HepG2 (cell line): ENCODE data around the gene IBSP. TPM values are rescaled to one million over a fixed set of nuclear protein-coding genes. Genes with fewer than 3 reads are reported as not detected.
A peak's percentile ranks its signal among the peaks of the same experiment; 100 is the strongest.

Experiments
- ATAC-seq: fragments of 200-7000 bp; cut with Tn5 transposase; 3 replicates; pipeline ENCODE4 v1.9.1; 2020; ENCODE audit warnings: mild to moderate bottlenecking, moderate library complexity
- BruUV-seq: library from RNA; stranded (reverse); fragments of 400-500 nt; replicated peaks from 2 replicates; lab custom pipeline; 2021; lab: Mats Ljungman, UMichigan
- CTCF ChIA-PET: fragments of 300-600 bp; formaldehyde crosslinking; extraction: SDS; loops from one replicate; lab custom pipeline; 2021; ENCODE audit warnings: low total read pairs, inconsistent platforms, low intra/inter-chr PET ratio; lab: Yijun Ruan, JAX
- POLR2A ChIA-PET: fragments of 350-600 bp; sonication (Branson Sonifier 250); formaldehyde crosslinking; loops from one replicate; lab custom pipeline; 2020; ENCODE audit warnings: antibody characterized with exemption, inconsistent platforms; lab: Yijun Ruan, JAX
- DNase-seq: peaks from one replicate; pipeline ENCODE4 v3.0.0-alpha.2; 2015; ENCODE audit warnings: low spot score
- FAIRE-seq: peaks from 3 replicates; lab custom pipeline; 2011; peaks lifted over from hg19 to GRCh38; lab: Jason Lieb, UNC
- H2AFZ ChIP-seq: one replicate; pipeline ENCODE4 v1.6.1; 2011; ENCODE audit warnings: low read length, inconsistent platforms
- H3K27ac ChIP-seq: fragments of 300-600 bp; 3 replicates; pipeline ENCODE4 v1.8.0; 2011; ENCODE audit warnings: mixed run types, mild to moderate bottlenecking, mixed read lengths, low read length, inconsistent platforms; ENCODE audit not compliant: insufficient read depth; ENCODE audit errors: extremely low read length
- H3K27me3 ChIP-seq, 2 experiments: fragments of 200-600 bp in 1 of 2; 2 replicates in 1 of 2; 3 replicates in 1 of 2; pipeline versions ENCODE4 v1.6.0 to v1.8.0; 2011; ENCODE audit warnings: low read length in 2 of 2, mild to moderate bottlenecking in 2 of 2, moderate library complexity in 2 of 2, inconsistent platforms in 1 of 2; ENCODE audit not compliant: insufficient read depth in 2 of 2, control insufficient read depth in 1 of 2
- H3K36me3 ChIP-seq, 2 experiments: fragments of 200-600 bp in 1 of 2; replicated peaks in 1 of 2; 2 replicates in 1 of 2; 3 replicates in 1 of 2; pipeline versions ENCODE4 v1.5.1 to v1.8.0; 2011; ENCODE audit warnings: low read length in 2 of 2, inconsistent platforms in 1 of 2; ENCODE audit not compliant: insufficient read depth in 2 of 2, control insufficient read depth in 1 of 2
- H3K4me1 ChIP-seq: 2 replicates; pipeline ENCODE4 v1.5.1; 2012; ENCODE audit warnings: low read length, inconsistent platforms; ENCODE audit not compliant: insufficient read depth
- H3K4me2 ChIP-seq: 2 replicates; pipeline ENCODE4 v1.6.0; 2011; ENCODE audit warnings: low read depth, low read length, inconsistent platforms
- H3K4me3 ChIP-seq, 3 experiments: fragments of 200-600 bp in 1 of 3; sonication (generic), shearing (Covaris generic) in 1 of 3; replicated peaks in 1 of 3; 2 replicates each; pipeline ENCODE4 v1.5.1; 2011 to 2016; ENCODE audit warnings: low read length in 3 of 3, inconsistent platforms in 2 of 3, low read depth in 2 of 3, mild to moderate bottlenecking in 2 of 3, control low read depth in 1 of 3, mixed read lengths in 1 of 3; ENCODE audit not compliant: insufficient read depth in 1 of 3
- H3K79me2 ChIP-seq: one replicate; pipeline ENCODE4 v1.6.1; 2011; ENCODE audit warnings: low read length, inconsistent platforms; ENCODE audit not compliant: insufficient read depth
- H3K9ac ChIP-seq: 2 replicates; pipeline ENCODE4 v1.6.0; 2011; ENCODE audit warnings: mild to moderate bottlenecking, low read depth, low read length, inconsistent platforms; ENCODE audit not compliant: insufficient read depth
- H3K9me3 ChIP-seq: 2 replicates; pipeline ENCODE4 v1.5.1; 2012; ENCODE audit warnings: mild to moderate bottlenecking, low read length
- H4K20me1 ChIP-seq: 2 replicates; pipeline ENCODE4 v1.6.0; 2011; ENCODE audit warnings: inconsistent platforms, mild to moderate bottlenecking, low read length, moderate library complexity; ENCODE audit not compliant: insufficient read depth
- CBX1 ChIP-seq: IDR thresholded peaks from one replicate; pipeline ENCODE4 v1.6.1; 2016; ENCODE audit warnings: antibody characterized with exemption, low read depth
- CEBPG ChIP-seq: IDR thresholded peaks from 2 replicates; pipeline ENCODE4 v1.6.1; 2016
- CREB3 ChIP-seq: sonication (generic); formaldehyde crosslinking; IDR thresholded peaks from 2 replicates; pipeline ENCODE4 v1.5.0; 2020; ENCODE audit warnings: missing genetic modification reagents
- CTCF ChIP-seq: sonication (generic); formaldehyde crosslinking; IDR thresholded peaks from 2 replicates; pipeline ENCODE4 v1.5.0; 2020; ENCODE audit warnings: mild to moderate bottlenecking, missing genetic modification reagents, moderate library complexity
- DNMT1 ChIP-seq: sonication (generic); formaldehyde crosslinking; IDR thresholded peaks from 2 replicates; pipeline ENCODE4 v1.5.1; 2020; ENCODE audit warnings: mild to moderate bottlenecking, missing genetic modification reagents
- DPF2 ChIP-seq: sonication (generic); formaldehyde crosslinking; IDR thresholded peaks from 2 replicates; pipeline ENCODE4 v1.4.0; 2020; ENCODE audit warnings: mild to moderate bottlenecking, low read depth, missing genetic modification reagents, borderline replicate concordance
- FOXM1 ChIP-seq: sonication (generic); formaldehyde crosslinking; IDR thresholded peaks from 2 replicates; pipeline ENCODE4 v1.5.0; 2020; ENCODE audit warnings: missing genetic modification reagents
- RFX5 ChIP-seq: IDR thresholded peaks from 2 replicates; pipeline ENCODE4 v1.6.1; 2011; ENCODE audit warnings: low read depth, low read length, improper control_type of control experiment
- SMC3 ChIP-seq: IDR thresholded peaks from 2 replicates; pipeline ENCODE4 v1.6.1; 2011; ENCODE audit warnings: low read length, improper control_type of control experiment
- STAG1 ChIP-seq: sonication (generic); formaldehyde crosslinking; IDR thresholded peaks from 2 replicates; pipeline ENCODE4 v1.4.0; 2020; ENCODE audit warnings: missing genetic modification reagents
- THAP11 ChIP-seq: IDR thresholded peaks from 2 replicates; pipeline ENCODE4 v1.6.1; 2016; ENCODE audit warnings: missing biosample characterization, missing genetic modification reagents
- ZBTB42 ChIP-seq: sonication (generic); formaldehyde crosslinking; IDR thresholded peaks from 2 replicates; pipeline ENCODE4 v1.5.0; 2020; ENCODE audit warnings: mild to moderate bottlenecking, missing genetic modification reagents
- ZFP41 ChIP-seq: sonication (generic); formaldehyde crosslinking; IDR thresholded peaks from 2 replicates; pipeline ENCODE4 v1.4.0; 2020; ENCODE audit warnings: mild to moderate bottlenecking, missing genetic modification reagents, borderline replicate concordance
- ZNF597 ChIP-seq: sonication (generic); formaldehyde crosslinking; IDR thresholded peaks from 2 replicates; pipeline ENCODE4 v1.5.0; 2020; ENCODE audit warnings: missing genetic modification reagents
- ZNF616 ChIP-seq: sonication (generic); formaldehyde crosslinking; IDR thresholded peaks from 2 replicates; pipeline ENCODE4 v1.5.0; 2020; ENCODE audit warnings: low read depth, mild to moderate bottlenecking, missing genetic modification reagents
- ZNF646 ChIP-seq: sonication (generic); formaldehyde crosslinking; IDR thresholded peaks from 2 replicates; pipeline ENCODE4 v1.9.0; 2021; ENCODE audit warnings: mild to moderate bottlenecking, missing genetic modification reagents
- WGBS: methylation state at CpG from one replicate; pipeline ENCODE4 v1.1.6; 2017; ENCODE audit warnings: low lambda C conversion rate; 5-methylcytosine and 5-hydroxymethylcytosine counted together
- in situ Hi-C: cut with HindIII; loops from 2 replicates; pipeline ENCODE4 v1.10.0; 2017; ENCODE audit warnings: low pct_unique_long_range_greater_than_20kb; ENCODE audit not compliant: extremely low pct_ligation_motif_present
- intact Hi-C: fragments of 100-400 bp; cut with micrococcal nuclease; formaldehyde crosslinking; loops from one replicate; pipeline ENCODE4 v1.10.0; 2022; ENCODE audit not compliant: unreplicated experiment
- polyA plus RNA-seq, 8 experiments: library from polyadenylated mRNA; depleted of rRNA in 3 of 8; stranded (reverse) in 7 of 8; unstranded in 1 of 8; fragments of >200 nt; fragmentation: Illumina TruSeq in 4 of 8; extraction: Trizol in 4 of 8; gene quantifications; 2 replicates each; pipeline versions ENCODE4 v1.2.1 to v1.2.3, GENCODE V29; 2011 to 2016; ENCODE audit warnings: low read depth in 4 of 8, missing spikeins in 1 of 8, mixed read lengths in 1 of 8; ENCODE audit not compliant: insufficient read depth in 1 of 8
- total RNA-seq, 5 experiments: library from RNA; depleted of rRNA; stranded (reverse); fragments of >200 nt; fragmentation: Illumina TruSeq; extraction: Trizol; gene quantifications; 2 replicates each; pipeline ENCODE4 v1.2.3, GENCODE V29; 2016; ENCODE audit warnings: low read depth in 1 of 5

IBSP gene
- total and polyA plus RNA-seq, 2 of the 13 experiments (the other 11 are each of a cell fraction or from before 2014, with no cell fraction given): not detected

GRCh38 chr4:87838205-87838604 lies 38.9 kb downstream of the IBSP start:
- intact Hi-C loops: loop anchor here (1.0 to 5.0 kb wide), 2 partner anchors 159 to 226 kb away; no protein-coding TSS in a partner anchor
- peak; percentile 25; the same call in 1 of the 2 replicates for TF ChIP-seq SMC3
- TF ChIP-seq CTCF (CRISPR knock-in tag): 0 out of 2 replicates have a peak, but pooled peaks have one; percentile 32
- TF ChIP-seq RFX5: no peak
- TF ChIP-seq DNMT1 (CRISPR knock-in tag): no peak
- TF ChIP-seq DPF2 (CRISPR knock-in tag): no peak
- TF ChIP-seq STAG1 (CRISPR knock-in tag): peak; percentile 42
- TF ChIP-seq FOXM1 (CRISPR knock-in tag): no peak
- TF ChIP-seq THAP11 (CRISPR knock-in tag): no peak
- no peak for TF ChIP-seq CBX1
- no peak for TF ChIP-seq CREB3
- TF ChIP-seq ZBTB42: no peak
- no peak for TF ChIP-seq ZNF597 (CRISPR knock-in tag)
- peak; percentile 36; the same call in 1 of the 2 replicates for TF ChIP-seq CEBPG (CRISPR knock-in tag)
- TF ChIP-seq ZNF616 (CRISPR knock-in tag): no peak
- TF ChIP-seq ZFP41 (CRISPR knock-in tag): no peak
- TF ChIP-seq ZNF646 (CRISPR knock-in tag): no peak

More at GRCh38 chr4:87838205-87838604, 38.9 kb downstream of the IBSP start:
- peak; percentile 74 for ATAC-seq
- Histone ChIP-seq H3K36me3 (no peaks in the 10 kb centered on the region), H2AFZ (no peak overlapping the region), H3K27me3 (peaks cover 2 to 18% of the 10 kb centered on the region in 2 experiments; a peak in 1 of 5 replicates), H3K9me3 (no peaks in the 10 kb centered on the region), H3K9ac (no peak overlapping the region), H4K20me1 (no peaks in the 10 kb centered on the region), H3K4me2 (no peak overlapping the region), H3K4me1 (no peaks in the 10 kb centered on the region), H3K4me3 (no peak overlapping the region), H3K79me2 (no peaks in the 10 kb centered on the region), H3K27ac (no peak overlapping the region)
- 12% methylated on average over 6 of the region's 6 CpGs for WGBS
- in situ Hi-C loops: loop anchor here (5.0 to 25.0 kb wide), 2 partner anchors 156 to 576 kb away; no protein-coding TSS in a partner anchor
- no peak for DNase-seq
- no peak for FAIRE-seq
- no TSS peak for BruUV-seq
- ChIA-PET CTCF (interaction anchor here (4.2 kb wide), 1 partner anchor 159 kb away, joined by 39 read pairs; no protein-coding TSS in a partner anchor), POLR2A (interaction anchor here (1.3 kb wide), 1 partner anchor 568 kb away, joined by 3 read pairs; no protein-coding TSS in a partner anchor)
